ENCODE results near the gene LYPD4.
A peak's percentile ranks its signal among the peaks of the same experiment; 100 is the strongest.

The LYPD4 gene

DNA sequence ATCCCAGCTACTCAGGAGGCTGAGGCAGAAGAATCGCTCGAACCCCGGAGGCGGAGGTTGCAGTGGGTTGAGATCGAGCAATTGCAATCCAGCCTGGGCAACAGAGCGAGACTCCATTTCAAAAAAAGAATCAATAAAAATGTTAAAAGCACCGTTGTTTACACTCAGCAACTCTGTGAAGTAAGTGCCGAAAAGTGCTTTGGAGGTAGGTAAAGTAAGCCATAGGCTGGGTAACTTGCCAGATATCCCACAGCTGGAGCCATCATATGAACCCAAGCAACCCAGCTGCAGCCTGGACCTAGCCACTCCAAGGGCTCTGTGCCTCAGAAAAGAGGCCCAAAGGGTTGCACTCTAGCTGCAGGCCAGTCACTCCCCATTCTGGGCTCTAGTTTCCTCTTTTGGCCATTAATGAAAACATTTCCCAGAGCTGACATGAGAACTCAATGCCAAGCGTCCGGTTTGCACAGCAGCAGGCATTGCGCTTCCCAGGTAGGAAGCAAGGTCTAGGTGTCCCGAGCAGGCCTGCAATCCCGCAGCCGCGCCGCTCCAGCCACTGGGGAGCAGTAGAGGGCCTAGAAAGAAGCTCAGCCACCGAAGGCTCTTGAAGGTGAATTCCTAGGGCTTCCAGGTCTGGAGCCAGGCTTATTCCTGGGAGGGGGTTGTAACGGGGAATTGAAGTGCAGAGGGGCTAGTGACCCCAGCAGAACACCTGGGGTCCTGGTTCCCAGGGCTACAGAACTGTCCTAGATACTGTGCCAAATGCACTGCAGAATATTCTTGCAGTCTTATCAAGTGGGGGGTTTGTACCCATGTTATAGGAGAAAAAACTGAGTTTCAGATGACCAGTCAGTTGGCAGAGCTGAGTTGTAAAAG is 28.5 kb upstream of the LYPD4 start:
- no peak for DNase-seq (ENCODE audit: low read depth in 2 of 2)

DNA sequence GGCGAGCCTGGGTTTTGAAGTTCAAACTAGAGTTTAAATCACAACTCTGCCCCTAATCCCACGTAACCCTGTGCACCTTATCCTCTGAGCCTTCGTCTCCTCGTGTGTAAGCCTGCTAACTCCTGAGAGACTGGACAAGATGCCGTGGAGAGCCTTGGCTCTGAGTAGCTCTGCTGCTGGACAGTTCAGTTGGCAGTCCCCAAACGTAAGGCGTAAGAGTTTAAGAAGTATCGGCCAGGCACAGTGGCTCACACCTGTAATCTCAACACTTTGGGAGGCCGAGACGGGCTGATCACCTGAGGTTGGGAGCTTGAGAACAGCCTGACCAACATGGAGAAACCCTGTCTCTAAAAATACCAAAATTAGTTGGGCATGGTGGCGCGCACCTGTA is 27.9 kb upstream of the LYPD4 start:
- no peak for DNase-seq (ENCODE audit: low read depth in 2 of 2)

DNA sequence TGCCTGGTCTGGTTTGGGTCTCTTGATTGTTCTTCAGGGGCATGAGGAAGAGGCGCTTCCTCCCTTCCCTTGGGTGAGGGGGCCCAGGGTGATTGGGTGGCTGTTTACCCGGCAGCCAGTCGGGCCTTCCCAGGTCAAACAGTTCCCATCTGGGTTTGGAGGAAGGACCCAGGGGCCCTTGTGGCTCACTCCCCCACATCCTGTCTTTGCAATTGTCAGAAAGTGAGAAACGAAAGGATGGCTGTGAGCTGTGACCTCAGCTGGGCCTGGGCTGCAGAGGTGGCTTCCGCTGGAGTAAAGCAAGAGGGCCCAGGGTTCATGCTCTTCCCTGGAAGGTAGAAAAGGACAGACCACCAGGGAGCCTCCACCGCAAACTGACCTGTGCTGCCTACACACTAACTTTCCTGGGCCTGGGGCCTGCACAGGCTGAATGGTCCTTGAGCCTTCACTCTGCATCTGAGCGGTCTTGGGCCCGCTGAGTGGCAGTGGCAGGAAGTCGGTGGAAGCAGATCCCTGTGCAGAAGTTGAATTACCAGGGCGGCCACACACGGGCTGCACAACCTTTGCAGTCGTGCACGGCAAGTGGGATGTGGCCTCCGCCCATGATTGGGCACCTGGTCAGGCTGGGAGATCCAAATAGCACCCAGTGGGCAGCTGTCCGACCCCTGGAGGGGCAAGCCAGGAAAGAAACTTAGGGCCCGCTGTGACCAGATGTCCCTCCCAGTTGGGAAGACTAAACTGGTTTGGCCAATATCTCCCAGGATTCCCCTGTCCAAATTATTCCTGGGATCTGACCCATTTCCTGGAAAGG is 27.3 kb upstream of the LYPD4 start:
- peak in 1 of 2 donors; percentile 31 for DNase-seq (ENCODE audit: low read depth in 2 of 2)

DNA sequence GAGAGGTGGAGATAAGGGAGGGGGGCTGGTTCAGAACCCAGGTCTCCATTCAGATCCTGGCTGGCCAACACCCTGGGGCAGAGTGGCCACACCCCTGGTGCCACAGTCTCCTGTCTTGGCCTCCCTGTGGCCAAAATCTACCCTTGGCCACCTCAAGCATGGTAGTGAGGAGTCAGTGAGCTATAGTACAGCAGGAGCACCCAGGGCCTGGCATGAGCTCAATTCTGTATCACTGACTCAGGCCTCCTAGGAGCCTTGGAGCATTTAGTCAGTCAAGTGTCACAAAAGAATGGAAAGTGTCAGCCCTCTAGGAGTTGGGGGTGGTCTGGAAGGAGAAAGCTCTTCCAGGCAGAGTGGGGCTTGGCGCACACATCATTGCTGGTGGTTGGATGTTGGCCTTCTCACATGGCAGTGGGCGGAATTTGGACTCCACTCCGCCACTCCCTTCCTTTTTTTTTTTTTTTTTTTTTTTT is 26.0 kb upstream of the LYPD4 start:
- no peak for DNase-seq (ENCODE audit: low read depth in 2 of 2)

DNA sequence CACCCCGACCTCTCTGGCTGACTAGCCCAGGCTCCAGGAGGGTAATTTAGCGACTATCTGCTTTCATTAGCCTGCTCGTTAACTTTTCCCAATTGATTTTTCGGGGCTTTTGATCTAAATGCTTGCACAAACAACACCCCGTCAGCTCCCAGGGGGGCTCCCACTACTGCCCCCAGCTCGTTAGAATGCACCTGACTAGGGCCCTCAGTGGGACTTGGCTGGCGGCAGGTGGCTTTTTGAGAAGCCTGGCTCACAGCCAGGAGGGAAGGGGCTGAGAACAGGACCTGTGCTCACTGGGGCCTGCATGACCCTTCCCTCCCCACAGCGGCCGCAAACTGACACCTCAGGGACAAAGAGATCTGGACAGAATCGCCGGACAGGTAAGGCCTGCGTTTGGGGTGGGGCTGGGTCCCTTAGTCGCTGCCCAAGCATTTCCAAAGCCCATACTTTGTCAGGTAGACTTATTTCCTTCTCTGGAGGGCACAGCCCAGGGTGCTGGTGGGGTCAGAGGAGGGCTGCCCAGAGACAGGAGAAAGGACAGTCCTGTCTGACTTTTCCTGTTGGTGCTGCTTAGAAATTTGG is 25.0 kb upstream of the LYPD4 start:
- DNase-seq (ENCODE audit: low read depth in 2 of 2), result no peak

DNA sequence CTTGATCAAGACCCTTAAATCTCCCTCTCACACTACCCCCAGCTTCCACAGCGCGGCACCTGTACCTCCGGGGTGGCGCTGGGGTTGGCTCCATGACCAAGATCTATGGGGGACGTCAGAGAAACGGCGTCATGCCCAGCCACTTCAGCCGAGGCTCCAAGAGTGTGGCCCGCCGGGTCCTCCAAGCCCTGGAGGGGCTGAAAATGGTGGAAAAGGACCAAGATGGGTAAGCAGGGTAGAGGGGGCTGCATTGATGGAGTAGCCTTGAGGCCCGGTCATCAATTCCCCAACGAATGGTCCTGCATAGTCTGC is 24.5 kb upstream of the LYPD4 start:
- no peak for DNase-seq (ENCODE audit: low read depth in 2 of 2)

DNA sequence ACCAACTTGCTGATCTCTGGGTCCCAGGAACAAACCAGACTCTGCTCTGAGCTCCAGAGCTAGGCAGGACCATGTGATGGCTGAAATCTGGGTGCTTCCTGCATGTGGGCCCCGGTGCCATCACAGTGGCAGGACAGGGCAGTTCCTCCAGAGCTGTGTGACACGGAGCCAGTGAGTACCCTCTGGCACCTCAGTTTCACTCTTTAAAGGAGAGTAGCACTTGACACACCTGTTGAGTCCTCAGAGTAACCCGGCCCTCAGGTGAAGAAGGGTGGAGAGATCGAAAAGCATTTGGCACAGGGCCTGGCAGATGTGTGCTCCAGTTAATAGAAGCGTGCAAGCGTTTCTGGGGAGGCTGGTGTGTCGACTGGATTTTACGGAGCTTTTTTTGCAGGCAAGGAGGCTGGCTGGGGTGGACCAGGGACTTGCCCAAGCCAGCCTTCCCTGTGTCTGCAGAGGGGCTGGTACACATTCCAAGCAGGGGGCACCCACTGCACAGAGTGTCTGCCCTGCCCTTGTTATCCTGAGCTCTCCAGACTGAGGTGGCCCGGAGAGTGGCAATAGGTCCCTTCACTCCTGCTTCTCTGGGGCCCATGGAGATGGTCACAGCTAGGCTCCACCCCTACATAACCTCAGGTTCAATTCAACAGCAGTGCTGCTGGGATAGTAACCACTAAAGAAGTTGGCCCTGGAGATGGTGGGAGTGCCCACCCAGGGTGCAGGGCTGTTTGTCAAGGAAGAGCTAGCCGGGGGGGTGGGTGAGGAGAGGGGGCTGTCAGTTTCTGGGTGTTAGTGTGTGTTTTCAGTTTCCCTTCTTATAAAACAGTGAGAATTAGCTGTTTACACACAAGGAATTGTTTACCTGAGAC is 23.9 kb upstream of the LYPD4 start:
- DNase-seq (ENCODE audit: low read depth in 2 of 2), result no peak

DNA sequence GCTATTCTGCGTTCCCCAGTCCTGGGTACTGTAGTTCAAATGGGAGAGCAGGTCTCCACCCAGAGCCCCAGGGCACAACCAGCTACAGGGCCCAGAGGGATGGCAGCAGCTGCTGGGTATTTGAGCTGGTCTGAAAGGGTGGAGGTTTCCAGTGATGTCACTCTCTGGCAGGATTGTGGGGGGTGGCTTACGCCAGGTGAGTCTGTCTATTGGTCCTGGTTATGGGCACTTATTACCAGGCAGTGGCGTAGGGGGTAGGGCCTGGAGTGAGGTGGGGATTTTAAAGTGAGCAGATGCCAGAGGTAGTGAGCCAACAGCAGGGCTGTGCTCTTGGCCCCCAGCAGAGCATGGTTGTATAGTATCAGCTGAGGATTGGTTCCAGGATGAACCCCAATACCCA is 21.8 kb upstream of the LYPD4 start:
- DNase-seq (ENCODE audit: low read depth in 2 of 2), result no peak

DNA sequence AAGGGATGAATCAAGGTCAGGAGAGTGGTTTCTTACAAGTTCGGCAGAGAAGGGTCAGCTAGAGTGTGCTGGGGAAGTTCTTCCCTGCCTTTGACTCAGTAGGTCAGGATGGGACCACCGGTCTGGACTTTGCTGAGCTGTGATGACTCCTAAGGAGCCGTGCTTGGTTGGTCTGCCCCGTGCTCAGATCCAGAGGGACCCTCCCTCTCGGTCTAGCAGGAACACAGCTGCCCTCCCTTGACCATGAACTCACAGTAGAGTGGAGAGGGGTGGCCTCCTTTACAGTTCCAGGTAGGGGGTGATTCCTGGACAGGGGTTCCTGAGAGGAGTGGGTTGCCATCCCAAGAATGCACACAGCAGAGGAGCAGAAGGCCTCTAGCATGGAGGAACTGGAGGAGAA is 19.9 kb upstream of the LYPD4 start:
- DNase-seq (ENCODE audit: low read depth in 2 of 2), result no peak

DNA sequence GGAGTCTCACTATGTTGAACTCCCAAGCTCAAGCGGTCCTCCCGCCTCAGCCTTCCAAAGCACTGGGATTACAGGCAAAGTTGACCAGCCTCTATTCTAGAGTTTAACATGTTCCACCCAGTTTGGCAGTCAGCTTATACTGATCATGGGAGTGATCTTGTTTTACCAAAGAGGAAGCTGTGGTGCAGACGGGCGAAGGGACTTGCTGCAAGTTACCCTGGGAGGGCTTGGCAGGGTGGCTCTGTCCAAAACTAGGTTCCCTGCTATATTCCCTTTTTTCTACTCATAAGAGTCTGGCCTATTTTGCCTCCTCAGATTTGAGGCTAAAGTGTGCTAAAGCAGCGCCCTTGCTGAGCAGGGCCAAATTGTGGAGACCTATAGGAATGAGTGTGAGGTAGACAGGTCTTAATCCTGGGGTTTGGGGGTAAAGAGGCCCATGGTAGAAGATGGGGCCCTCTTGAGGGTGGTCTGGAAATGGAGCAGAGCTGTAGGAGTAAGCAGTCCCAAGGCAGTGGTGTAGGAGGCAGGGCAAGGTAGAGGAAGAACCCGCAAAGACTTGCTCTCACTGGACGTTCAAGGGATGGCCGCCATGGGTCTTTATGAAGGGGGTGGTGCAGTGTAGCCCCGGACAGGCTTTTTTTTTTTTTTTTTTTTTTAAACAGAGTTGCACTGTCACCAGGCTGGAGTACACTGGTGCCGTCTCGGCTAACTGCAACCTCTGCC is 18.9 kb upstream of the LYPD4 start:
- DNase-seq (ENCODE audit: low read depth in 2 of 2), result no peak

DNA sequence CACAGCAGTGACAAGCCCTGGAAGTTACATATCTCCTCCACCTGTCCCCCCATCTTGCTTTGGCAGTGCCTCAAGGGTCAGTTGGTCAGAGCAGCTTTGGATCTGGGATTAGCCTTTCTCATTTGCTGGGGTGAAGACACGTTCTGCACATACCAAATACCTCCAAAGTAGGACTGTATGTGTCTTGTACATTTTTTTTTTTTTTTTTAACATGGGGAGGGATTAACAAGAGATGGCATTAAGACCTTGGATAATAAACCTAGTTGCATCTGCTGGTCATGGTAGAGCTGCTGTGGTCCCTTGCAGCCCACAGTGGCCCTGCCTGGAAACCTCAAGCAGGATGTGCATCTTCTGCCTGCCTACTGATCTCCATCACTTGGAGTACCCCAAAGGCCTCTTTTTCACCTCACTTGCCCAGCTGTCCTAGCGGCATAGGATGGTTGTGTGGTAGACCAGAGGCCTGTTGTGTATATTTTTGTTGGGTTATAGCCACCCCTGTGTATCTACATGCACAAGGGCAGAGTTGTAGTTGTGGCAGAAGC is 18.0 kb upstream of the LYPD4 start:
- no peak for DNase-seq (ENCODE audit: low read depth in 2 of 2)

DNA sequence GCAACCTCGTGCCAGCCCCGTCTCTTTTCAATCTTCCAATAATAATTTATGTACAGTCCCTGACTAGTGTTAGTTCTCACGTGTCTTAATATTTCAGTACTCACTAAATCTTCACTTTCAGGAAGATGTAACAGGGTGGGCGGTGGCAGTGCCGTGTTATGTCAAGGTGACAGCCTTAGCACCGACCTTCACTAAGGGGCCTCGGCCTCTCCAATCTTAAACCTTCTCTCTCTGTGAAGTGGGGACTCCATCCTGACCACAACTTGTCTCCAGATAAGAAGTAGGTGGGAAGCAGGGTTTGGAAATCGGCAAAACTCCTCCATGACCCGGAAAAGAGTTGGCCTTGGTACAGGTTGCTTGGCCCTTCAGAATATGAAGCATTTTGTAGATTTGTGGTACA is 17.4 kb upstream of the LYPD4 start:
- DNase-seq (ENCODE audit: low read depth in 2 of 2), result no peak

DNA sequence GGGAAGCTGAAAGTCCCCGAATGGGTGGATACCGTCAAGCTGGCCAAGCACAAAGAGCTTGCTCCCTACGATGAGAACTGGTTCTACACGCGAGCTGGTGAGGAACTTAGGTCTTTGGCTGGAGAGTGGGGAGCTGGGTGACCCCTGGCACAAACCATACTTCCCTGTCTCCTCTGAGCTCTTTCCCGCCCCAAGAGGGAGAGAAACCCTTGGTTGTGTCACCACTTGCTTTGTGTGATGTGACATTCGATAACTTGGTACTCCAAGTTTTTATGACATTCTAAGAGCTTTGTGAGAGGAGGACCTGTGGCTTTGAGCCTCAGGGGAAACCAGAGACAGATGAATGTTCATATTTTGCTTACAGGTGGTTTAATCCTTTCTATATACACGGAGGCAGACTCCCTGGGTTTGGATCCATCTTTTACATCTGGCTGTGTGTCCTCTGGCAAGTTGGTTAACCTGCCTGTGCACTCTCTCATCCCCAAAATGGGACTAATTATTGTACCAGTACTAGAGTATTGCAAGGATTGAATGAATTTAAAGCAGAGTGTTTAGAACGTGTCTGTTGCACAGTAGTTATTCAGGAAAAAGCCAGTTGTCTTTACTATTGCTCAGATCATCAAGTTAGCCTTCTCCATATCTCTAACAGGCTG is 16.8 kb upstream of the LYPD4 start:
- no peak for DNase-seq (ENCODE audit: low read depth in 2 of 2)

DNA sequence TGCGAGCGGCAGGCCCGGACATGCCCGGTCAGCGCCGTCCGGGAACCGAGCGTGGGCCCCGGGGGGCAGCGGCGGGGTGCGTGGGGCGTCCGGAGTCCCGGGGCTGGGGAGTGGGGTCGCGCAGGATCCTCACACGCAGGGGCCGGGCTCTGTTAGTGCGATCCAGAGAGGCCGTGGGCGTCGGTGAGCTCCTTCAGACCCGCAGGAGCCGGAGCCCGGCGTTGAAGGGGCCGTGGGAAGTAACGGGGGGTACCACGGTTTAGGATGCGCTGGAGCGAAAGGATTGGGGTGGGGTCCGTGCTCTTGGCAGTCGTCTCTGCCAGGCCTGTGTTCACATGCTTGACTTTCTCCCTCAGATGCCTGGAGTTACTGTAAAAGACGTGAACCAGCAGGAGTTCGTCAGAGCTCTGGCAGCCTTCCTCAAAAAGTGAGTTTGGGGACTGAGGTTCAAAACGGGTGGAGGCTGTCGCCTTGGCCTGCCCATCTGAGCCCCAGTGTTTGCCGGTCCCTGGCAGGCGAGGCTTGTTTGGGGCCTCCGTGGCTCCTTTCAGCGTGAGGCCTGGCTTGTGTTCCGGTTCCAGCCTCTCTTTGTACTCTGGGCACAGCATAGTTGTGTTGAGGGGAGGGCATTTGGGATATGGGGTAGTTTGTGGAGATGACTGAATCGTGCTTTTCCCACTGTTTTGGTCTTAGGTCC is 16.1 kb upstream of the LYPD4 start:
- no peak for DNase-seq (ENCODE audit: low read depth in 2 of 2)

DNA sequence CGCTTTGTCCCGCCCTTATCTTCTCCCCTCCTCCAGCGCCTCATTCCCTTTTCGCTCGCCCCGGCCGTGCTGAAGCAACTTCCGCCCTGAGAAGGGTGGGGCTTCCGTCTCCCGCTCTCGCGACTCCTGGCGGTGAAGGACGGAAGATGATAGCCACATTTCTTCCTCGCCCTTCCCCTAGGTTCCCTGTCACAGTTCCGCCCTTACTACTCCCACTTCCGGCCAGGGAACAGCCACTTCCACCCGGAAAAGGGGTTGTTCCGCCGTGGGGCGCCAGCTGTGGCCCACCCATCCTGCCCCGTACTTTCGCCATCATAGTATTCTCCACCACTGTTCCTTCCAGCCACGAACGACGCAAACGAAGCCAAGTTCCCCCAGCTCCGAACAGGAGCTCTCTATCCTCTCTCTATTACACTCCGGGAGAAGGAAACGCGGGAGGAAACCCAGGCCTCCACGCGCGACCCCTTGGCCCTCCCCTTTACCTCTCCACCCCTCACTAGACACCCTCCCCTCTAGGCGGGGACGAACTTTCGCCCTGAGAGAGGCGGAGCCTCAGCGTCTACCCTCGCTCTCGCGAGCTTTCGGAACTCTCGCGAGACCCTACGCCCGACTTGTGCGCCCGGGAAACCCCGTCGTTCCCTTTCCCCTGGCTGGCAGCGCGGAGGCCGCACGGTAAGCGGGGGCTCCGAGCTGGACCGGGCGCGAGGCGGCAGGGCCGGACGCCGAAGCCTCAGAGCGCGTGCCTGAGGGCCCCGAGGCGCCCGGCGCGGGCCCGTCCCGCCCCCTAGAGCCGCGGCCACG is 15.3 kb upstream of the LYPD4 start, which contains the start of gene RPS19:
RPS19 (plus strand) TSS at position 638 of the 801 bp plus-strand sequence. CDS start 520 bp downstream, outside the sequence.
- peak; percentile 96 to 97 for DNase-seq (ENCODE audit: low read depth in 2 of 2)

DNA sequence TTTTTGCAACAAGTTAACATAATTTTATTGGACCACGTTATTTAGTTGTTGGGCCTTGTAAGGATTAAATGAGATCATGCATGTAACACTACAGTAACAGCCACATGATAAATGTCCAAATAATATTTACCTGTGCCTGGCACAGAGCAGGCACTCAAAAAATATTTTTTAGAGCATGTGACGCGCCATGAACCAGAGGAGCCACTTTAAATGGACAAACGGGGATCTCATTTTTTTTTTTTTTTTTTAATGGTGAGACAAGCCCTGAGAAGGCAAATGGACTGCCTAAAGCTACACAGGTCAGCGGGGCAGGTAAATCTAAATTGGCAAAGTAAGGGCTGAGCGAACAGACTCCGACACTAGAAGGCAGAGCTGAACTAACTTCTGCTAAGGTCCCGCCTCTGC is 14.7 kb upstream of the LYPD4 start:
- no peak for DNase-seq (ENCODE audit: low read depth in 2 of 2)

DNA sequence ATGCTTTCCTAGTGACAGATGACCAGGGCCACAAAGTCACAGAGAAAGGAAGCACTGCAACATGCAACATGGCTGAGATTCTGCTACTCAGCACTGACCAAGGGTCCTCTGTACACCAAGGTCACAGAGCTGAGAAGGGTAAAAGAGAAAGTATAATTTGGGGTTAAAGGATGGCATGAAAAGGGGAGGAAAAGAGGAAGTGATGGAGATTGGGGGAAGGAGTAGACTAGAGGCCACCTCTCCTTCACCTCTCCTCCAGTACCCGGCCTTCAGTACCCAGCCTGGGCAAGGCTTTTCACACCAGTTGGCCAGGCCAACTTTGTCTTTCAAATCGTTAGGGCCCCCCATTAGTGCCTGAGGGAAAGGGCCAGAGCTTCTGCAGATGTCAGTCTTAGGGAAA is 9.3 kb upstream of the LYPD4 start:
- DNase-seq (ENCODE audit: low read depth in 2 of 2), result no peak

DNA sequence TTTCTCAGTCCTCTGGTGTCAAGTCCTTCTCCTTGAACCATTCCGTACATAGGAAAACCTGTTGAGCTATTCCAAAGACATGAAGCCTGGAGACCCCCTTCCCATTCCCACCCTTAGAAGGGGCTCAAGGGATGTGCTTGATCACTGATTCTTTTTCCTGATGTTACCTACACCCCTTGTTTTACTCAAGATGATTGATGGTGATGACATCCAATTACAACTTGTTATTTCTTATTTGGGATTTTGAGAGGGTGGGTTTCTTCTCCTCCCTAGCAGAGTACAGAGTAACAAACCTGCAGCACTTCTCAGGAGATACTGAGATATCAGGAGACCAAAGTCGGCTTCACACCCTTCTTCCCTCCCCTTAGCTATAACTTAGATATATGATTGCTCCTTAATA is 8.9 kb upstream of the LYPD4 start:
- no peak for DNase-seq (ENCODE audit: low read depth in 2 of 2)

DNA sequence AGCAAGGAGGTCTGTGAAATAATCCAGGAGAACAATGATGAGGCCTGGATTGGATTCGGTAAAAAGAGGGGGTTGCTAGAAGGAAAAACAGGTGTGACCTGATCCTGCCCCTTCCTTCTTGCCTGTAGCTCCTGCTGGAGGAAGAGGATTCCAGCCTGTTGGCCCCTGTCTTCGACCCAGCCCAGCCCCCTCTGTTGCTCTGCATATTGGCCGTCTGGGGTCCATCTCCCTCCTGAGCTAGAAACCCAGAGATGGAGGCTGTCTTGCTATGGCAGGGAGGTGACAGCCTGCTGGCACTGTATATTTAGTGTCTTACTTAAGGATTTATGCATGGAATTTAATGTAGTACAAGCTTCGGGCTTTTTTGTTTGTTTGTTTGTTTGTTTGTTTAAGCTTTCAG is 7.0 kb upstream of the LYPD4 start:
- no peak for DNase-seq (ENCODE audit: low read depth in 2 of 2)
